GM18526 (cell line): ENCODE data around the gene PSMD13.

ENCODE experiments used
- POLR2A ChIP-seq: IDR thresholded peaks from 3 replicates; pipeline ENCODE4 v1.6.1; 2011; ENCODE audit not compliant: insufficient read length; ENCODE audit errors: extremely low read depth

PSMD13 gene

GRCh38 chr11:212150-213100, 24.4 kb upstream of the PSMD13 start:
- no peak for TF ChIP-seq POLR2A

GRCh38 chr11:213111-213510, 23.7 kb upstream of the PSMD13 start:
- no peak for TF ChIP-seq POLR2A

- TF ChIP-seq POLR2A = no peak
These were observed 22.7 kb upstream of the PSMD13 start for GRCh38 chr11:214083-214482.

- no peak for TF ChIP-seq POLR2A
These were observed 21.2 kb upstream of the PSMD13 start for GRCh38 chr11:215581-216037.

GRCh38 chr11:216081-216974, 20.4 kb upstream of the PSMD13 start:
- no peak for TF ChIP-seq POLR2A

GRCh38 chr11:217704-218103, 19.1 kb upstream of the PSMD13 start:
- no peak for TF ChIP-seq POLR2A

- no peak for TF ChIP-seq POLR2A
These were observed 17.8 kb upstream of the PSMD13 start for GRCh38 chr11:218815-219593.

GRCh38 chr11:221539-221938, 15.2 kb upstream of the PSMD13 start:
- TF ChIP-seq POLR2A = no peak

GRCh38 chr11:221998-222789, 14.6 kb upstream of the PSMD13 start:
- no peak for TF ChIP-seq POLR2A

GRCh38 chr11:223026-223789, 13.6 kb upstream of the PSMD13 start:
- TF ChIP-seq POLR2A = no peak

- no peak for TF ChIP-seq POLR2A
These were observed 12.9 kb upstream of the PSMD13 start for GRCh38 chr11:223884-224283.

- no peak for TF ChIP-seq POLR2A
These were observed 12.4 kb upstream of the PSMD13 start for GRCh38 chr11:224424-224823.

- TF ChIP-seq POLR2A = no peak
These were observed 10.9 kb upstream of the PSMD13 start for GRCh38 chr11:225734-226453.
